Panc1 (cell line): ENCODE data around the gene MPRIP.

Experiments
- POLR2AphosphoS5 ChIP-seq: IDR thresholded peaks from 2 replicates; pipeline ENCODE4 v1.6.1; 2012; ENCODE audit warnings: mild to moderate bottlenecking, low read depth, low read length, moderate library complexity
- SIN3A ChIP-seq: IDR thresholded peaks from 2 replicates; pipeline ENCODE4 v1.6.1; 2012; ENCODE audit warnings: low read depth, mild to moderate bottlenecking, low read length, moderate library complexity, borderline replicate concordance; ENCODE audit not compliant: insufficient read depth
- TCF7L2 ChIP-seq: IDR thresholded peaks from 2 replicates; pipeline ENCODE4 v1.6.1; 2011; ENCODE audit warnings: mild to moderate bottlenecking, low read depth, low read length, inconsistent platforms
- TF ChIP-seq, protein P1 (sequence below): fragments of 450-650 bp; IDR thresholded peaks from 2 replicates; pipeline ENCODE4 v1.5.1; 2017; ENCODE audit warnings: mild to moderate bottlenecking
- TF ChIP-seq, protein P2 (sequence below), 2 experiments: IDR thresholded peaks; 2 replicates each; pipeline ENCODE4 v1.6.1; 2011 to 2012; ENCODE audit warnings: low read depth in 2 of 2, control low read depth in 1 of 2, low read length in 1 of 2, mild to moderate bottlenecking in 1 of 2, moderate library complexity in 1 of 2; ENCODE audit not compliant: insufficient read depth in 1 of 2

DNA sequence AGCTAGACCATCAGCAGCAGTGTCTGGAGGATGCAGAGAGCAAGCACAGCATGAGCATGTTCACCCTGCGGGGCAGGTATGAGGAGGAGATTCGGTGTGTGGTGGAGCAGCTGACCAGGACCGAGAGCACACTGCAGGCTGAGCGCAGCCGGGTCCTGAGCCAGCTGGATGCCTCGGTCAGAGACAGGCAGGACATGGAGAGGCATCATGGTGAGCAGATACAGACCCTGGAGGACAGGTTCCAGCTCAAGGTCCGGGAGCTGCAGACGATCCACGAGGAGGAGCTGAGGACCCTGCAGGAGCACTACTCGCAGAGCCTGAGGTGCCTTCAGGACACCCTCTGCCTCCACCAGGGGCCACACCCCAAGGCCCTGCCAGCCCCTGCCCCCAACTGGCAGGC lies 125.1 kb downstream of the MPRIP start:
- TF ChIP-seq, protein P1, sequence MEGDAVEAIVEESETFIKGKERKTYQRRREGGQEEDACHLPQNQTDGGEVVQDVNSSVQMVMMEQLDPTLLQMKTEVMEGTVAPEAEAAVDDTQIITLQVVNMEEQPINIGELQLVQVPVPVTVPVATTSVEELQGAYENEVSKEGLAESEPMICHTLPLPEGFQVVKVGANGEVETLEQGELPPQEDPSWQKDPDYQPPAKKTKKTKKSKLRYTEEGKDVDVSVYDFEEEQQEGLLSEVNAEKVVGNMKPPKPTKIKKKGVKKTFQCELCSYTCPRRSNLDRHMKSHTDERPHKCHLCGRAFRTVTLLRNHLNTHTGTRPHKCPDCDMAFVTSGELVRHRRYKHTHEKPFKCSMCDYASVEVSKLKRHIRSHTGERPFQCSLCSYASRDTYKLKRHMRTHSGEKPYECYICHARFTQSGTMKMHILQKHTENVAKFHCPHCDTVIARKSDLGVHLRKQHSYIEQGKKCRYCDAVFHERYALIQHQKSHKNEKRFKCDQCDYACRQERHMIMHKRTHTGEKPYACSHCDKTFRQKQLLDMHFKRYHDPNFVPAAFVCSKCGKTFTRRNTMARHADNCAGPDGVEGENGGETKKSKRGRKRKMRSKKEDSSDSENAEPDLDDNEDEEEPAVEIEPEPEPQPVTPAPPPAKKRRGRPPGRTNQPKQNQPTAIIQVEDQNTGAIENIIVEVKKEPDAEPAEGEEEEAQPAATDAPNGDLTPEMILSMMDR = no peak
- TF ChIP-seq TCF7L2 (no peak), SIN3A (no peak), POLR2AphosphoS5 (no peak)
- TF ChIP-seq, protein P2, sequence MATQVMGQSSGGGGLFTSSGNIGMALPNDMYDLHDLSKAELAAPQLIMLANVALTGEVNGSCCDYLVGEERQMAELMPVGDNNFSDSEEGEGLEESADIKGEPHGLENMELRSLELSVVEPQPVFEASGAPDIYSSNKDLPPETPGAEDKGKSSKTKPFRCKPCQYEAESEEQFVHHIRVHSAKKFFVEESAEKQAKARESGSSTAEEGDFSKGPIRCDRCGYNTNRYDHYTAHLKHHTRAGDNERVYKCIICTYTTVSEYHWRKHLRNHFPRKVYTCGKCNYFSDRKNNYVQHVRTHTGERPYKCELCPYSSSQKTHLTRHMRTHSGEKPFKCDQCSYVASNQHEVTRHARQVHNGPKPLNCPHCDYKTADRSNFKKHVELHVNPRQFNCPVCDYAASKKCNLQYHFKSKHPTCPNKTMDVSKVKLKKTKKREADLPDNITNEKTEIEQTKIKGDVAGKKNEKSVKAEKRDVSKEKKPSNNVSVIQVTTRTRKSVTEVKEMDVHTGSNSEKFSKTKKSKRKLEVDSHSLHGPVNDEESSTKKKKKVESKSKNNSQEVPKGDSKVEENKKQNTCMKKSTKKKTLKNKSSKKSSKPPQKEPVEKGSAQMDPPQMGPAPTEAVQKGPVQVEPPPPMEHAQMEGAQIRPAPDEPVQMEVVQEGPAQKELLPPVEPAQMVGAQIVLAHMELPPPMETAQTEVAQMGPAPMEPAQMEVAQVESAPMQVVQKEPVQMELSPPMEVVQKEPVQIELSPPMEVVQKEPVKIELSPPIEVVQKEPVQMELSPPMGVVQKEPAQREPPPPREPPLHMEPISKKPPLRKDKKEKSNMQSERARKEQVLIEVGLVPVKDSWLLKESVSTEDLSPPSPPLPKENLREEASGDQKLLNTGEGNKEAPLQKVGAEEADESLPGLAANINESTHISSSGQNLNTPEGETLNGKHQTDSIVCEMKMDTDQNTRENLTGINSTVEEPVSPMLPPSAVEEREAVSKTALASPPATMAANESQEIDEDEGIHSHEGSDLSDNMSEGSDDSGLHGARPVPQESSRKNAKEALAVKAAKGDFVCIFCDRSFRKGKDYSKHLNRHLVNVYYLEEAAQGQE (IDR thresholded peaks at IDR 0.05; ENCODE audit: insufficient read depth in 1 of 2, low read depth in 2 of 2, low read length in 1 of 2) = no peak
